ENCODE measurements around the gene ZBP1.

ZBP1 gene

GRCh38 chr20:57658447-57658832, 38.2 kb upstream of the ZBP1 start:
- DNase-seq (ENCODE audit: low read depth in 2 of 2), result no peak

GRCh38 chr20:57657535-57658446, 37.6 kb upstream of the ZBP1 start:
- peak in 1 of 2 donors; percentile 23 for DNase-seq (ENCODE audit: low read depth in 2 of 2)

DNA sequence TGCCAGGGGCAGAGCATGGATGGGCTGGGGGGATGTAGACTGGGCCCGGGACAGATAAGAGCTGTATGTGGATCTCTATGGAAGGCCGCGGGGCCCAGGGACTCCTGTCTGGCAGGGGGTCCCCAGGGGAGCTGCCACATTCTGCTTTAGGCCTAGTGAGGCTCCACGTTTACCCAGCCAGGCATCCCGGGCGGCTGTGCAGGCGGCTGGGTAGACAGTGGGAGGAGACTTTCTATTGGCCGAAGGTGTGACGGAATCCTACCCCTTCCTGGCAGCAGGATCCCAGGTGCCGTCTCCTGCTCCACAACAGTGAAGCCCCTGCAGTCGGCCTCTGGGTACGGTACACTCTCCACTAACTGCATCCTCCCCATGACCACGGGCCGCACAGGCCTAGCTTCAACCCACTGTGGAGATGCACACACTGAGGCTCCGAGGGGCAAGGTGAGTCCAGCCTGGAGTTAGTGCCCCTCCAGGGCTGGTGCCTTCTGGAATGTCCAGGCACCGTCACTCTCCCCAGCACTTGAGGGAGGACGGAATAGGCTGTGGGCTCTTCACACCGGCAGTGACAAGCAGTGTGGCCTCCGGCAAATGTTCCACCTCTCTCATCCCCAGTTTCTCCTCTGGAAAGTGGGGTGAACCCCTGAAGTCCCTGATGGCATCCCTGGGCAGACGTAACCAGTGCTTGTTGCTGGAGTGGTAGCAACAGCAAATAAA, 36.8 kb upstream of the ZBP1 start:
- no peak for DNase-seq (ENCODE audit: low read depth in 2 of 2)

DNA sequence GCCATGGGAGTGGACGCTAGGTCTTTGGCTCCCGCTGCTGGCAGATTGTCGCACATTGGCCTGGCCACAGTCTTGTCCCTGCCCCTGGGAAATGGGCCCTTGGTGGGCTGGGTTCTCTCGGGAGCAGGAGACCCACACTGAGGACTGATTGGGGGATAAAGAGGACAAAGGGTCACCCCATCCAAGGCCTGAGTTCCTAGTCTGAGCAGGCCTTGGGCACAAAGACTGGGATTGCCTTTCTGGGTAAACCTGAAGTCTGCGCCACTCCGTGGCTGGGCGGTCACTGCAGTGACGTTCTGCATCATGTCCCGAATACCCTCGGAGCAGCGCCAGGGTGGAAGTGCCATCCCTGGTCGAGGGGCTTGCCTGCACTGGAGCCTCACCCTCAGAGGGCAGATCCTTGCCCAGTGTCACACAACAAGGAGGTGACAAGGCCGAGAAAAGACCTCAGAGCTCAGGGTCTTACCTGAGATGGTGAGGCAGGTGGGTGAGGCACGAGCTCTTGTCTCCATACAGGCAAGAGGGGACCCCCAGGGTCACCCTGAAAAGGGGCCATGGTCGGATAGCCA, 36.1 kb upstream of the ZBP1 start:
- no peak for DNase-seq (ENCODE audit: low read depth in 2 of 2)

GRCh38 chr20:57655809-57656155, 35.6 kb upstream of the ZBP1 start:
- no peak for DNase-seq (ENCODE audit: low read depth in 2 of 2)

DNA sequence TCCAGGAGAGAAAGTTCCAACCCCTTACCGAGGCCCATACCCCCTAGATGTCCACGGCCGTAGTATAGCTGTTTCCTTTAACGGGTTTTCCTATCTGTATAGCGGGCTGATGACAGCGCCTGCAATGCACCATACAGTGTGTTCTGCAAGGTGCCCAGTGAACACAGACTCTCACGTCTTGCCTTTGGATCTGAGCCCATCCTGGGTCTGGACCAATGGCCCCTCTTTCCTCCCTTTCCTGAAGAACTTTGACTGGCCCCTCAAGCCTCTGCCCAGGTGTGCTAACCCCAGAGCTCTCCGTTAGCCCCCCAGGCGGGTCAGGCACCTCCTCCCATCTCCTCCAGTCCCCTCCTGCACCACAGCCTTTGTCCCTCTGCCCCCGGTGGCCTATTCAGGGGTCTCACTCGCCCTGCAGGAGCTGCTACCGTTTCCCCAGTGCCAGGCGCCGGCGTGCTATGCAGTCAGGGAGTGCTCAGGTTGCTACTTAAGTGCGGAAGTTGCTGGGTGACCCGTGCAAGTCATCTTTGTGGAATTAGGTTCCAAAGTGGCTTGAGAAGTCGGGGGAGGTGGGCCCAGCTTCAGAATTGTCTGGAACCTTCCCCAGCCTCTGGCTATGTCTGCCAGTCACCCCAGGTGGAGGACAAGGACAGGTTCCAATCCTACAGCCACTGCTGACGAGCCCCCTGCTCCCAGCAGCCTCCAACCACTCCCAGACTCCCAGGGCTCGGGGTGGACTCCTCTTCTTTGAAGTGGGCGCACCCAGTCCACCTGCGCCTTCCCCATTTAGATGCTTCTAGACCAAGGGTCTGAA, 35.0 kb upstream of the ZBP1 start:
- no peak for DNase-seq (ENCODE audit: low read depth in 2 of 2)

DNA sequence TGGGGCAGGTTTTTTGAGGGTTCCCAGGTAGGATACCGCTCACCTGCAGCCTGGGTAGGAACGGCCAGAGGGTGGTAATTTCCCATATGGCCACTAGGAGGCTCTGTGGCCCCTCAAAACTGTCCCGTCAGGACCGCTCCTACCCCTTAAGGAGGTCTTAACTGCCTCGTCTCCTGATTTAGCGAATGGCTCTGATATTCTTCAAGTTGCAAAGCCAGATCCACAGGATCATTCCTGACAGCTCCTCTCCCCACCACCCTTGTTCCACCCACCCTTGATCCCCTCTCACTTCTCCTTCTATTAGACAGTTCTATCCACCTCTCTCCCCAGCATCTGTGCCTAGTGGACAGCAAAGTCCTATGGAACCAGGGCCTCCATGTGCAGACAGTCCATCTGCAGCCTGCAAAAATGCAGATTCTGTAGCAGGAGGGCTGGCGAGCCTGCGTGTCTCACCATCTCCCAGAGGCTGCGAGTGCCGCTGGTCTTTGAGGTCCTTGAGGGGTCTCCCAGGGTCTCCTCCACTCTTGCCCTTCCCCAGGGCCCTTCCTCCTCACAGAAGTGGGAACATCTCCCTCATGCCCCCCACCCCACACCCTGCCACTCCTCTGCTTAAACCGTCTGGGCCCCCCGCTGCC, 34.3 kb upstream of the ZBP1 start:
- peak; percentile 20 to 44 for DNase-seq (ENCODE audit: low read depth in 2 of 2)

DNA sequence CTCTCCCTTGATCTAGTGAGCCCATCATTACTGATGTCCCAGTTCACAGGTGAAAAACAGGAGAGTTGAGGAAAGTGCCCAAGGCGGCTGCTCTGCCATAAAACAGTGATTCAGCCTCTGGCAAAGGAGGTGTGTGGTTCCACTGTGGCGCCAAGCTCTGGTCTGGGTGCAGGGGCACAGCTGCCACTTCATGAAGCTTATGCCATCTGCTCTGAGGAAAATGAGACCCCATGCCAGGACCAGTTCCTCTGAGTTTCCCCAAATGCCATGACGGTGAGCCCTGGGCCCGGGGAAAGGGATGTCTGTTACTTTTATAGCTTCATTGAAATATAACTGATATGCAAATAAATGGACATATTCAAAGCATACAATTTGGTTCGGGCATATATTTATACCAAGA, 33.7 kb upstream of the ZBP1 start:
- DNase-seq (ENCODE audit: low read depth in 2 of 2), result no peak

GRCh38 chr20:57653546-57653900, 33.3 kb upstream of the ZBP1 start:
- no peak for DNase-seq (ENCODE audit: low read depth in 2 of 2)

- no peak for DNase-seq (ENCODE audit: low read depth in 2 of 2)
These were observed 32.6 kb upstream of the ZBP1 start for GRCh38 chr20:57652606-57653545.

- no peak for DNase-seq (ENCODE audit: low read depth in 2 of 2)
These were observed 31.8 kb upstream of the ZBP1 start for GRCh38 chr20:57651881-57652605.

DNA sequence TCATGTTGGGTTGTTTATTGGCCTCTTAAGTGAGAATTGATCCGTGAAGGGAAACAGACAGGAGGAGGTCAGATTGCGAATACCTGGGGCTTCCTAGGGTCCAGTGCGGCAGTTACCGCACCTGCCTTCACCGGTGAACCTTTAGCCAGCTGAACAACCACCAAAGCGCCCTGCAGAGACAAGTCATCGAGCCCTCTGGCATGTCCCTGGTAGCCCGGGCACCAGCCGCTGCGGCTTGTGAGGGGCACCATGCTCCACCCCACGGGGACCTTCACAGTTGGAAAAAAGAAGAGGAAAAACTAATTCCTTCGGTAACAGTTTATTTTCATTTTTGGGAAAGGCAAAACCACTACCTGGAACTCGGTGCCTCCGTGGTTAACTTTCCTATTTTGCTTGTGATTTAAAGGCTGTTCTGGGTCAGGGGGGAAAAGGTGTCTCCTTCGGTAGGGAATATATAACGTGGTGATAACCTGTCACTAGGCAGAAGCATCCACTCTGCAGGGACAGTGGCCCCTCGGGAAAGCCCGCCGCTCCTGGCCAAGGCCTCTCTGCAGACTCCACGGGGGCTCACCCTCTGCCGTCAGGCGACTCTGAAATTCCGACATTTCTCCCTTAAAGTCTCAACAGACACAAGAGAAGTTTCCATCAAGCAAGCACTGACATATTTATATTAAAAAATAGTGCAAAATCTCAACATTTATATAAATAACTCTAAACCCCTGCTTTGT, 30.7 kb upstream of the ZBP1 start:
- DNase-seq (ENCODE audit: low read depth in 2 of 2), result no peak

GRCh38 chr20:57650266-57650665, 30.0 kb upstream of the ZBP1 start:
- no peak for DNase-seq (ENCODE audit: low read depth in 2 of 2)

GRCh38 chr20:57649617-57650015, 29.4 kb upstream of the ZBP1 start:
- no peak for DNase-seq (ENCODE audit: low read depth in 2 of 2)

DNA sequence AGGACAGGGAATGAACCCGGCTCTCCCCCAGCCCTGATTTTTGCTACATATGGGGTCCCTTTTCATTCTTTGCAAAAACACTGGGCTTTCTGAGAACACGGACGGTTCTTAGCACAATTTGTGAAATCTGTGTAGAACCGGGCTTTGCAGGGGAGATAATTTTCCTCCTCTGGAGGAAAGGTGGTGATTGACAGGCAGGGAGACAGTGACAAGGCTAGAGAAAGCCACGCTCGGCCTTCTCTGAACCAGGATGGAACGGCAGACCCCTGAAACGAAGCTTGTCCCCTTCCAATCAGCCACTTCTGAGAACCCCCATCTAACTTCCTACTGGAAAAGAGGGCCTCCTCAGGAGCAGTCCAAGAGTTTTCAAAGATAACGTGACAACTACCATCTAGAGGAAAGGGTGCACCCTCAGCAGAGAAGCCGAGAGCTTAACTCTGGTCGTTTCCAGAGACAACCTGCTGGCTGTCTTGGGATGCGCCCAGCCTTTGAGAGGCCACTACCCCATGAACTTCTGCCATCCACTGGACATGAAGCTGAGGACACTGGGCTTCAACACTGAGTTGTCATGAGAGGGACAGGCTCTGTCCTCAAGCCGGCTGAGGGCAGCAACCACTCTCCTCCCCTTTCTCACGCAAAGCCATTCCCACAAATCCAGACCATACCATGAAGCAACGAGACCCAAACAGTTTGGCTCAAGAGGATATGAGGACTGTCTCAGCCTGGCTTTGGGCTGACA, 28.8 kb upstream of the ZBP1 start:
- DNase-seq (ENCODE audit: low read depth in 2 of 2), result no peak

DNA sequence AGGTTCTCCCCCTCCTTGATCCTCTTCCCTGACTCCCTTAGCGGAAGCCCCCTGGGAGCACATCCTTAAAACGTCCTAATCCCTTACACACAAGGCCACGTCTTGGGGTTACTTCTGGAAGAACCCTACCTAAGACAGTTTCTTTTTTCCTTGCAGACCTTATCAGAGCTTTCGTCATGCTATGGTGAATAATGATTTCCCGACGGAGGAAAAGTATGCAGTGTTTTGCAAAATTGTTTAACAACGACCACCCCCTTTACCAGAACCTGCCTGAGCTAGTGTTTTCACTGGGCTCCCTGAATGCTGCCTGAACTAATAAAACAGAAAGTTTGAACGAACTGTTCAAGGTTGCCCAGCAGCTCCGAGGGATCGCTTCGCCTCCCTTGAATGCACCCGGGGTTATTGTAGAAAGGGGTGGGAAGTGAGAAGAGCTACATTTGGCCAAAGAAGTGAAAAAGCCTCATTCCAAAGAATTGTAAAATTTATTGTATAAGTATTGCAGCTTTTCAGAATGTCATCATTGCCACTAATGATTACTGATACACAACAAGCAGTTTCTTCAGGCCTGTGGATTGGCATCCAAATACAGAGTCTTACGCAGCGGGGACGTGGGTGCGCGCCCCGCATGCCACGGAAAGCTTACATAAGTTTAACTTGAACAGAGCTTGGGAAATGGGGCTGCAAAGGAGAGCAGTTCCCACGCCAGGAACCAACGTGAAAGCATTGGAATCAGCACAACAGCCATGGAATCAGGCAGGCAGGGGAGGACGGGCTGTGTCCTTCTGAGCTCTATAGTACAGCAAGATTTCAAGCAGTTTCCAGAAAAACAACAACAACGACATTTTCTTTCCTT, 27.9 kb upstream of the ZBP1 start:
- DNase-seq (ENCODE audit: low read depth in 2 of 2), result no peak

Measured in stimulated activated CD8-positive, alpha-beta memory T cell treated with anti-CD3 and anti-CD28 coated beads, Interleukin-2, amount 100 ng/mL, for 48 hours (primary cell).